GM12865 (cell line): ENCODE results near the gene CAVIN4.
A peak's percentile ranks its signal among the peaks of the same experiment; 100 is the strongest.

Experiments used
- DNase-seq: peaks from one replicate; pipeline ENCODE4 v3.0.0; 2010; ENCODE audit warnings: low read depth
- H3K4me3 ChIP-seq: 2 replicates; pipeline ENCODE4 v1.5.1; 2011; ENCODE audit warnings: mild to moderate bottlenecking, low read depth, low read length, control low read depth
- TF ChIP-seq, protein P1 (sequence below): IDR thresholded peaks from 2 replicates; pipeline ENCODE4 v1.5.1; 2011; ENCODE audit warnings: low read length, control low read depth, low read depth, inconsistent platforms; ENCODE audit not compliant: insufficient read depth; ENCODE audit errors: missing control alignments

The CAVIN4 gene

DNA sequence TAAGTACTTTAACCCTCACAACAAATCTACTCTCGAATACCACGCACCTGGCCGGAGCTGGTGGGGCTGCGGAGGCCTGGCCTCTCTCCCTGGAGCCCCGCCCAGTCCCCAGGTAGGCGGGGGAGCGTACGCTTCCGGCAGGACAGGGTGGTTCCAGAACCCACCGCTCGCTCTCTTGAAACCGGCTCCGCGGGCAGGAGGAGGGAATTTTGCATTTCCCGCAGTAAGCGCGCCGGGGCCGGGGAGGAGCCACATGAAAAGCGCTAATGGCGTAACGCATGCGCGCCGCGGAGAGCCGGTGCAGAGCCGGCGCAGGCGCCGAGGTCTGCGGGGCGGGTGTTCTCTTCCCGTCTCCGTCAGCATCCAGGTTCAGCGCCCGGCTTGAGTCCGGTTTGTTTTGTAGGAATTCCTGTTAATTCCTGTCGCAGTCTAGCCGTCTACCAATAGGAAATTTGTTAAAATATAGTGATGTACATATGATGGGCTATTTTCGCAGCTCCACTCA is 20.8 kb downstream of the CAVIN4 start:
- peak overlapping the region; percentile 55 for H3K4me3 ChIP-seq
- TF ChIP-seq, protein P1, sequence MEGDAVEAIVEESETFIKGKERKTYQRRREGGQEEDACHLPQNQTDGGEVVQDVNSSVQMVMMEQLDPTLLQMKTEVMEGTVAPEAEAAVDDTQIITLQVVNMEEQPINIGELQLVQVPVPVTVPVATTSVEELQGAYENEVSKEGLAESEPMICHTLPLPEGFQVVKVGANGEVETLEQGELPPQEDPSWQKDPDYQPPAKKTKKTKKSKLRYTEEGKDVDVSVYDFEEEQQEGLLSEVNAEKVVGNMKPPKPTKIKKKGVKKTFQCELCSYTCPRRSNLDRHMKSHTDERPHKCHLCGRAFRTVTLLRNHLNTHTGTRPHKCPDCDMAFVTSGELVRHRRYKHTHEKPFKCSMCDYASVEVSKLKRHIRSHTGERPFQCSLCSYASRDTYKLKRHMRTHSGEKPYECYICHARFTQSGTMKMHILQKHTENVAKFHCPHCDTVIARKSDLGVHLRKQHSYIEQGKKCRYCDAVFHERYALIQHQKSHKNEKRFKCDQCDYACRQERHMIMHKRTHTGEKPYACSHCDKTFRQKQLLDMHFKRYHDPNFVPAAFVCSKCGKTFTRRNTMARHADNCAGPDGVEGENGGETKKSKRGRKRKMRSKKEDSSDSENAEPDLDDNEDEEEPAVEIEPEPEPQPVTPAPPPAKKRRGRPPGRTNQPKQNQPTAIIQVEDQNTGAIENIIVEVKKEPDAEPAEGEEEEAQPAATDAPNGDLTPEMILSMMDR, result no peak
- DNase-seq, result peak; percentile 72

DNA sequence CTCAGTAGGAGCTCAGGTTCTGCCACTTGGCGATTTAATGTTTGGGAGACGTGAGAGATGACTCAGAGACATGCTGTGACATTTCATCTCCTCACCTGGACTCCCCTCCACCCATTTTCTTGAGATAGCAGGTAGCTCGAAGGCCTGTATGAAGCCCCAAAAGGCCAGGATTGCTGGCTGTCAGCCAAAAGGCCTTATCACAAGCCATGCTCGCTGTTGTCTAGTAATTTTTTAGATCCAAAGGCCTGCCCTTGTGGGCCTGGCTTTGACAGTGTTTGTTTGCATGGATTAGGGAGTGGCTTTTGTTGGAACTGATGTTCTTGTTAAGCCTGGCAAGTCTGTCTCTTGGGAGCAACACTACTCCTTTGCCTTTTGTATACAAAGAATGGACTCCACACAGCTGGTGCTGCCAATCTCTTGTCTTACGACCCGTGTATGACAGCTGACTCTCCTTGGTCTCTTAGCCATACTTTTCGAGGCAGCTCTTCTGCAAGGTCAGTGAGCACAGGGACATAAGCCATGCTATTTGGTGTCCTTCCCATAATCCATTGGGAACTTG is 22.7 kb downstream of the CAVIN4 start:
- no peak overlapping the region for H3K4me3 ChIP-seq
- TF ChIP-seq, protein P1, result no peak
- DNase-seq, result no peak

DNA sequence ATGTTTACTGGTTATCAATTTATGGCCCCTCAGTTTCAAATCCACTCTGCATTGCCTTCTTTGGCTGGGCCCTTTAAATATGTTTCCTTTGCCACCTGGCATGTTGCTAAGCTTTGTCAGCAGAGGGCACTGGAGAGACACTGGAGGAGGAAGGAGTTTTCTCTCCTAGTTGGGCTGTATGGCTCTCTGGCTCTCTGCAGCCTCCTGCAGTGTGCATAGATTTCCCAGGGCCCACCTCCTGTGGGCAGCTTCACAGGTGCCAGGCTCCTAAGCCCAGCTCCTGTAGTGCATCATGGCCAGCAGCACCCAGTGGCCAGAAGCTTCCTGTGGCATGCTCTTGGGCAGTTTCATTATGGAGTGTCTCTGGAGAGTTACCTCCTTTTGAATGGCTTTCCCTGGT is 23.3 kb downstream of the CAVIN4 start:
- TF ChIP-seq, protein P1, result peak; percentile 76
- no peak overlapping the region for H3K4me3 ChIP-seq
- DNase-seq, result peak; percentile 61

DNA sequence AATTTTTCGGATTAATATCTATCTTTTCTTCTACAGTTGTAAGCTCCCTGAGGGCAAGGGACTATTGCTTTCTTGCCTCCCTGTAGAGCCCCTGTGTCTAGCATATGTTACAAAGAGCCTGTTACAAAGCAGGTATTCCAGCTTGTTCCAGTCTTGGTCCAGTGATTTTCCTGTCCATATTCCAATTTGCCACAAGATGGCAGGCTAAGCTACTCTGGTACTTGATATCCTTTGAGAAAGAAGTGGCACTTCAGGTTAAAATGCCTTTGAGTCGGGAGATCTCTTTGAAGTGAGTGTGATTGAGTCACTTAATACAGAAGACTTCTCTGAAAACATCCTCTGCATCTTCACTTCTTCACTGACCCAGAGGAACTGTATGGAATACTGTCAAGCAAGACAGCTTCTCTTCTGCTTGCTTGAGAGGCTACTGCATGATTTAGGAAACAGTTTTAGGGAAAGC is 24.5 kb downstream of the CAVIN4 start:
- DNase-seq, result peak; percentile 28

DNA sequence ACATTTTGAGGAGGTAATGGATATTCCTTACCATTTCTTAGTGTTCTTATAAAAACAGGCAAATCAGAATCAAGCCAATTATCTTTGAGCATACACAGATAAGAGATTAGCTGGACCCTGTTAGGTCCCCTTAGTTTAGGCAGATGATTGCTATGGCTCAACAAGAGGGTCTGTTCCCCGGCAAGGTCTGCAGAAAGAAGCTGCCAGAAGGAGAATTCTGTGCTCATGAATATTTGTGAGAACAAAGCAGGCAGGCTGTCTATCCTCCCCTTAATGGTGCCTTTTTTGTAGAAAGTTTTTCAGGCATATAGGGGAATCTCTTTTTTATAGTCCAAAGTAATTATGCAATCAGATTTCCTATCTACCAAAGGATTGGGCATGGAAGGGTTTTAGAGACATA is 27.5 kb downstream of the CAVIN4 start:
- TF ChIP-seq, protein P1, result no peak
- DNase-seq, result no peak
- no peak overlapping the region for H3K4me3 ChIP-seq

More for the DNA sequence above, 24.5 kb downstream of the CAVIN4 start:
- TF ChIP-seq, protein P1, result peak; percentile 44
- no peak overlapping the region for H3K4me3 ChIP-seq

DNA sequence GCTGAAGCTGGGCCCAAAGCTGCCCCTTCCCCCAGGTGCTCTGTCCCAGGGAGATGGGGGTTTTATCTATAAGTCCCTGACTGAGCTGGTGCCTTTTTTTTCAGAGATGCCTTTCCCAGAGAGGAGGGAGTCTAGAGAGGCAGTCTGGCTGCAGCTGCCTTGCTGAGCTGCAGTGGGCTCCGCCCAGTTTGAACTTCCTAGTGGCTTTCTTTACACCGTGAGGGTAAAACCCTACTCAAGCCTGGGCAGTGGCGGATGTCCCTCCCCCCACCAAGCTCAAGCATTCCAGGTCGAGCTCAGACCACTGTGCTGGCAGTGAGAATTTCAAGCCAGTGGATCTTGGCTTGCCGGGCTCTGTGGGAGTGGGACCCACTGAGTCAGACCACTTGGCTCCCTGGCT is 41.3 kb downstream of the CAVIN4 start:
- TF ChIP-seq, protein P1, result no peak
- DNase-seq, result no peak
- no peak overlapping the region for H3K4me3 ChIP-seq

DNA sequence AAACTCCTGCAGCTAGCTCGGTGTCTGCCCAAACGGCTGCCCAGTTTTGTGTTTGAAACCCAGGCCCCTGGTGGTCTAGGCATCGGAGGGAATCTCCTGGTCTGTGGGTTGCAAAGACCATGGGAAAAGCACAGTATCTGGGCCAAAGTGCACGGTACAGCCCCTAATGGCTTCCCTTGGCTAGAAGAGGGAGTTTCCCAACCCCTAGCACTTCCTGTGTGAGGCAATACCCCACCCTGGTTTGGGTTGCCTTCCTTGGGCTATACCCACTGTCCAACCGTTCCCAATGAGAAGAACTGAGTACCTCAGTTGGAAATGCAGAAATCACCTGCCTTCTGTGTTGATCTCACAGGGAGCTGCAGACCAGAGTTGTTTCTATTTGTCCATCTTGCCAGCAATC is 41.8 kb downstream of the CAVIN4 start:
- no peak for DNase-seq
- TF ChIP-seq, protein P1, result no peak

More for the DNA sequence above, 41.8 kb downstream of the CAVIN4 start:
- H3K4me3 ChIP-seq, result no peak overlapping the region
